ENCODE measurements around the gene KCNK3. TPM values are rescaled to one million over a fixed set of nuclear protein-coding genes. Genes with fewer than 3 reads are reported as not detected.

KCNK3 gene
- total and polyA plus RNA-seq, 2 of the 13 experiments (the other 11 are each of a cell fraction or from before 2014, with no cell fraction given), result not detected

DNA sequence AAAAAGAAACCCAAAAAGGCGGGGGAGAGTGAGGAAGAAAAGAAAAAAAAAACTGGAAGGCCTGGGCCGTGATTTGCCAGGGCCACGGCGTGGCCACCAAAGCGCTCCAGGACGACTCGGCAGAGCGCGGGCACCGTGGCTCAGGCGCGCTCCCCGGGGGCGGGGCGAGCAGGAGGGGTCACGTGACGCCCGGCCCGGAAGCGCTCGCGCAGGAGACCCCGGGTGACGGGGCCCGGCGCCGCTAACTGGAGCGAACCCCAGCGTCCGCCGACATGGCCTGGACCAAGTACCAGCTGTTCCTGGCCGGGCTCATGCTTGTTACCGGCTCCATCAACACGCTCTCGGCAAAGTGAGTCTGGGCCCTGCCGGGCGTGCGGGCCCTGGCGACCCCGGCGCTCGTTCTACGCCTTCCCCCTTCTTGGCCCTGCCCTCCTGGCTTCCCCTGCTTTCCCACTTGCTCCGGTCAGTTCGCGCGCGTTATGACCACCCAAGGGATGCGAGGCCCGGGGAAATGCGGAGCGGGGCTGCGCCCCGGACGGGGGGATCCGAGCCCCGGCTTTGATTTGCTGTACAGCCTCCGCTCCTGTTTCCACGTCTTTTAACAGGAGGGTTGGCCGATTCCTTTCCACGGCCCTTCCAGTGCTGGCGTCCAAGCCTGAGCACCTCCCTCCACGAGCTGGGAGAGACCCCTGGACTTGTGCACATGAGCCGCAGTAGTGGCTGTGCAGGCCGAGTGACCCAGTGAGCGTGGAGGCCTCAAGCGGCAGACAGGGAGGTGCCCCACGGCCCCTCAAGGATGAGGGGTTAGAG is 71.8 kb downstream of the KCNK3 start, which contains the start of gene SLC35F6 (continued):
- TF ChIP-seq SP4 (CRISPR knock-in tag; IDR thresholded peaks at IDR 0.05) (peak; percentile 88), CREM (IDR thresholded peaks at IDR 0.05) (no peak), CREM (CRISPR knock-in tag; IDR thresholded peaks at IDR 0.05) (no peak), ZNF567 (CRISPR knock-in tag; IDR thresholded peaks at IDR 0.05; ENCODE audit: borderline replicate concordance) (peak; percentile 87; the same call in 1 of the 2 replicates), HNRNPLL (IDR thresholded peaks at IDR 0.05; ENCODE audit: low read depth, low read length, poor library complexity, severe bottlenecking) (peak; percentile 71), ZNF136 (CRISPR knock-in tag; IDR thresholded peaks at IDR 0.05; ENCODE audit: low read depth) (peak; percentile 86; the same call in 1 of the 2 replicates), ZBTB7B (CRISPR knock-in tag; IDR thresholded peaks at IDR 0.05) (peak; percentile 53; the same call in 1 of the 2 replicates), CHD2 (IDR thresholded peaks at IDR 0.05; ENCODE audit: low read depth, low read length) (no peak), KLF16 (CRISPR knock-in tag; IDR thresholded peaks at IDR 0.05) (peak in 1 of 2 experiments; percentile 75; a peak in 2 of 4 replicates), ZNF615 (CRISPR knock-in tag; IDR thresholded peaks at IDR 0.05; ENCODE audit: borderline replicate concordance) (no peak), IRX3 (CRISPR knock-in tag; IDR thresholded peaks at IDR 0.05; ENCODE audit: borderline replicate concordance, low read depth) (peak; percentile 81; the same call in 1 of the 2 replicates), ZMYM2 (CRISPR knock-in tag; IDR thresholded peaks at IDR 0.05) (no peak), TEAD3 (CRISPR knock-in tag; optimal IDR thresholded peaks at IDR 0.05; ENCODE audit: borderline replicate concordance) (no peak), ZNF772 (CRISPR knock-in tag; IDR thresholded peaks at IDR 0.05) (peak; percentile 90), ZNF468 (CRISPR knock-in tag; IDR thresholded peaks at IDR 0.05) (no peak), ZNF7 (CRISPR knock-in tag; IDR thresholded peaks at IDR 0.05) (no peak), SRSF9 (IDR thresholded peaks at IDR 0.05; ENCODE audit: borderline replicate concordance, insufficient read depth, low read depth, low read length, poor library complexity, severe bottlenecking) (no peak), ZNF124 (CRISPR knock-in tag; IDR thresholded peaks at IDR 0.05) (no peak; the same call in 1 of the 2 replicates), SMARCC2 (IDR thresholded peaks at IDR 0.05) (no peak), ZNF44 (CRISPR knock-in tag; IDR thresholded peaks at IDR 0.05) (no peak; the same call in 1 of the 2 replicates), DNMT3B (CRISPR knock-in tag; conservative IDR thresholded peaks at IDR 0.05) (no peak; the same call in 1 of the 2 replicates)
- TF ChIP-seq, protein P1, sequence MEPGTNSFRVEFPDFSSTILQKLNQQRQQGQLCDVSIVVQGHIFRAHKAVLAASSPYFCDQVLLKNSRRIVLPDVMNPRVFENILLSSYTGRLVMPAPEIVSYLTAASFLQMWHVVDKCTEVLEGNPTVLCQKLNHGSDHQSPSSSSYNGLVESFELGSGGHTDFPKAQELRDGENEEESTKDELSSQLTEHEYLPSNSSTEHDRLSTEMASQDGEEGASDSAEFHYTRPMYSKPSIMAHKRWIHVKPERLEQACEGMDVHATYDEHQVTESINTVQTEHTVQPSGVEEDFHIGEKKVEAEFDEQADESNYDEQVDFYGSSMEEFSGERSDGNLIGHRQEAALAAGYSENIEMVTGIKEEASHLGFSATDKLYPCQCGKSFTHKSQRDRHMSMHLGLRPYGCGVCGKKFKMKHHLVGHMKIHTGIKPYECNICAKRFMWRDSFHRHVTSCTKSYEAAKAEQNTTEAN (CRISPR knock-in tag; conservative IDR thresholded peaks at IDR 0.05), result peak; percentile 75; the same call in 1 of the 2 replicates
- TF ChIP-seq, protein P2, sequence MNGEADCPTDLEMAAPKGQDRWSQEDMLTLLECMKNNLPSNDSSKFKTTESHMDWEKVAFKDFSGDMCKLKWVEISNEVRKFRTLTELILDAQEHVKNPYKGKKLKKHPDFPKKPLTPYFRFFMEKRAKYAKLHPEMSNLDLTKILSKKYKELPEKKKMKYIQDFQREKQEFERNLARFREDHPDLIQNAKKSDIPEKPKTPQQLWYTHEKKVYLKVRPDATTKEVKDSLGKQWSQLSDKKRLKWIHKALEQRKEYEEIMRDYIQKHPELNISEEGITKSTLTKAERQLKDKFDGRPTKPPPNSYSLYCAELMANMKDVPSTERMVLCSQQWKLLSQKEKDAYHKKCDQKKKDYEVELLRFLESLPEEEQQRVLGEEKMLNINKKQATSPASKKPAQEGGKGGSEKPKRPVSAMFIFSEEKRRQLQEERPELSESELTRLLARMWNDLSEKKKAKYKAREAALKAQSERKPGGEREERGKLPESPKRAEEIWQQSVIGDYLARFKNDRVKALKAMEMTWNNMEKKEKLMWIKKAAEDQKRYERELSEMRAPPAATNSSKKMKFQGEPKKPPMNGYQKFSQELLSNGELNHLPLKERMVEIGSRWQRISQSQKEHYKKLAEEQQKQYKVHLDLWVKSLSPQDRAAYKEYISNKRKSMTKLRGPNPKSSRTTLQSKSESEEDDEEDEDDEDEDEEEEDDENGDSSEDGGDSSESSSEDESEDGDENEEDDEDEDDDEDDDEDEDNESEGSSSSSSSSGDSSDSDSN (CRISPR knock-in tag; IDR thresholded peaks at IDR 0.05), result peak; percentile 86
- TF ChIP-seq, protein P3, sequence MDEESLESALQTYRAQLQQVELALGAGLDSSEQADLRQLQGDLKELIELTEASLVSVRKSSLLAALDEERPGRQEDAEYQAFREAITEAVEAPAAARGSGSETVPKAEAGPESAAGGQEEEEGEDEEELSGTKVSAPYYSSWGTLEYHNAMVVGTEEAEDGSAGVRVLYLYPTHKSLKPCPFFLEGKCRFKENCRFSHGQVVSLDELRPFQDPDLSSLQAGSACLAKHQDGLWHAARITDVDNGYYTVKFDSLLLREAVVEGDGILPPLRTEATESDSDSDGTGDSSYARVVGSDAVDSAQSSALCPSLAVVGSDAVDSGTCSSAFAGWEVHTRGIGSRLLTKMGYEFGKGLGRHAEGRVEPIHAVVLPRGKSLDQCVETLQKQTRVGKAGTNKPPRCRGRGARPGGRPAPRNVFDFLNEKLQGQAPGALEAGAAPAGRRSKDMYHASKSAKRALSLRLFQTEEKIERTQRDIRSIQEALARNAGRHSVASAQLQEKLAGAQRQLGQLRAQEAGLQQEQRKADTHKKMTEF (CRISPR knock-in tag; IDR thresholded peaks at IDR 0.05), result peak; percentile 94
- TF ChIP-seq, protein P4, sequence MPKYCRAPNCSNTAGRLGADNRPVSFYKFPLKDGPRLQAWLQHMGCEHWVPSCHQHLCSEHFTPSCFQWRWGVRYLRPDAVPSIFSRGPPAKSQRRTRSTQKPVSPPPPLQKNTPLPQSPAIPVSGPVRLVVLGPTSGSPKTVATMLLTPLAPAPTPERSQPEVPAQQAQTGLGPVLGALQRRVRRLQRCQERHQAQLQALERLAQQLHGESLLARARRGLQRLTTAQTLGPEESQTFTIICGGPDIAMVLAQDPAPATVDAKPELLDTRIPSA (CRISPR knock-in tag; IDR thresholded peaks at IDR 0.05; ENCODE audit: borderline replicate concordance), result 0 out of 2 replicates have a peak, but pooled peaks have one; percentile 35

All from HepG2 (cell line).